ENCODE results near the gene SPATA20.

- no peak for TF ChIP-seq CTCF (IDR thresholded peaks at IDR 0.05; ENCODE audit: extremely low read depth in 1 of 2, insufficient read depth in 1 of 2, low read depth in 1 of 2, low read length in 2 of 2)
- TF ChIP-seq EZH2 (IDR thresholded peaks at IDR 0.05; ENCODE audit: borderline replicate concordance, low read depth, low read length, severe bottlenecking) = no peak
- no peak for TF ChIP-seq MAX (IDR thresholded peaks at IDR 0.05; ENCODE audit: insufficient read depth, insufficient read length)
- TF ChIP-seq POLR2A (IDR thresholded peaks at IDR 0.05; ENCODE audit: low read depth, low read length) = no peak
- TF ChIP-seq POLR2AphosphoS5 (IDR thresholded peaks at IDR 0.05; ENCODE audit: insufficient read depth, low read depth, low read length) = no peak
Measured at GRCh38 chr17:50570032-50570431, 23.1 kb downstream of the SPATA20 start.

All from endothelial cell of umbilical vein (primary cell).